Activated CD4-positive, alpha-beta T cell treated with anti-CD3 and anti-CD28 coated beads, Interleukin-2, amount 10 ng/mL, durations not matched to agents 7 days and 5 days (primary cell): ENCODE data around the gene PLCH1. TPM values are rescaled to one million over a fixed set of nuclear protein-coding genes. Genes with fewer than 3 reads are reported as not detected.

Source experiments
- CTCF ChIA-PET: fragments of 350-600 bp; sonication (Branson Sonifier 250); formaldehyde crosslinking; loops from one replicate; lab custom pipeline; 2021; ENCODE audit warnings: antibody characterized with exemption; lab: Charles Lee
- POLR2A ChIA-PET: fragments of 350-600 bp; sonication (Branson Sonifier 250); formaldehyde crosslinking; loops from one replicate; lab custom pipeline; 2021; ENCODE audit warnings: antibody characterized with exemption; lab: Charles Lee
- DNase-seq: peaks from one replicate; pipeline ENCODE4 v3.0.0-alpha.2; 2020
- H3K27ac Mint-ChIP-seq: one replicate; pipeline ENCODE4 v1.8.0; 2021; ENCODE audit warnings: mild to moderate bottlenecking, moderate library complexity, mixed read lengths
- H3K27me3 Mint-ChIP-seq: one replicate; pipeline ENCODE4 v1.8.0; 2021; ENCODE audit warnings: mixed read lengths
- H3K36me3 Mint-ChIP-seq: one replicate; pipeline ENCODE4 v1.8.0; 2021; ENCODE audit warnings: low read depth, mixed read lengths
- H3K4me1 Mint-ChIP-seq: one replicate; pipeline ENCODE4 v1.8.0; 2021; ENCODE audit warnings: mixed read lengths
- H3K4me3 Mint-ChIP-seq: one replicate; pipeline ENCODE4 v1.8.0; 2021; ENCODE audit warnings: mild to moderate bottlenecking, moderate library complexity, mixed read lengths
- H3K9me3 Mint-ChIP-seq: one replicate; pipeline ENCODE4 v1.8.0; 2021; ENCODE audit warnings: mixed read lengths
- total RNA-seq, 2 experiments: library from RNA; stranded (reverse); gene quantifications; one replicate each; pipeline ENCODE4 v1.2.3, GENCODE V29; 2021

Gene PLCH1
- total RNA-seq, 2 experiments from 2014 or later = 0.37 TPM

- Mint-ChIP-seq H3K27me3 (peaks cover 6% of the 10 kb centered on the region), H3K36me3 (no peaks in the 10 kb centered on the region), H3K9me3 (no peaks in the 10 kb centered on the region), H3K4me1 (no peaks in the 10 kb centered on the region), H3K4me3 (no peak overlapping the region), H3K27ac (no peak overlapping the region)
- CTCF ChIA-PET = no interaction called here
- POLR2A ChIA-PET = no interaction called here
- no peak for DNase-seq
Observed at GRCh38 chr3:155326901-155327300, 418.0 kb downstream of the PLCH1 start.

- Mint-ChIP-seq H3K36me3 (no peaks in the 10 kb centered on the region), H3K27me3 (peaks cover 6% of the 10 kb centered on the region), H3K9me3 (no peaks in the 10 kb centered on the region), H3K4me1 (no peaks in the 10 kb centered on the region), H3K4me3 (no peak overlapping the region), H3K27ac (no peak overlapping the region)
- no peak for DNase-seq
- CTCF ChIA-PET = no interaction called here
- POLR2A ChIA-PET = no interaction called here
Observed at GRCh38 chr3:155326244-155326643, 418.6 kb downstream of the PLCH1 start.

Other genes starting within 250 kb of the PLCH1 start
- 1 to 10 TPM in 1 of 2 experiments, under 1 TPM in 1; 0.72 to 1.1 TPM for gene C3orf33, start 61.2 kb upstream of the PLCH1 start, total RNA-seq
- gene SLC33A1, start 109.4 kb upstream of the PLCH1 start, total RNA-seq = 10 to 100 TPM; 26.7 to 27.9 TPM
- 10 to 100 TPM; 92.1 to 99.2 TPM for gene GMPS, start 125.6 kb upstream of the PLCH1 start, total RNA-seq